ENCODE measurements around the gene SLC34A3.

Gene SLC34A3

DNA sequence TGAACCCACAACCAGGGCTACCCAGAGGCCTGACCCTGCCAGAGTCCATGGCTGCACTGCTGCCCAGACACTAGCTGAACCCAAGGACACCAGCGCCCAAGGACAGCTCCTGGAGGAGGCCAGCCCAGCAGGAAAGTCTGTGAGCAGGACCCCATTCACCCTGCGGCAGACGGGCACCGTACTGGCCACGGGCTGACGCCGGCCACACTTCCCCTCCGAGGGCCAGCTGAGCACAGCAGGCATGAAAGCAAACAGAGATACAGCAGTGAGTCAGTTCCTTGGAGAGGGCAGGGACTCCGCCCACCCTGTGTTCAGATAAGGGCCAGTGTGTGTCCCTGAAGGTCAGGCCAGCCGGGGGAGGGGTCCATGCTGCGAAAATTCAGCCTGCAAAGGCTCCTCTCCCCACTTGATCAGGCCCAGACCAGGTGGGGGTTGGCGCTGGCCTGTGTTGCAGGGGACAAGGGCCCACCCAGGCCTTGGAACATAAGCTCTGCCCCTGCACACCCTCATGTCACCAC, 11.9 kb upstream of the SLC34A3 start:
- TF ChIP-seq, protein P1, sequence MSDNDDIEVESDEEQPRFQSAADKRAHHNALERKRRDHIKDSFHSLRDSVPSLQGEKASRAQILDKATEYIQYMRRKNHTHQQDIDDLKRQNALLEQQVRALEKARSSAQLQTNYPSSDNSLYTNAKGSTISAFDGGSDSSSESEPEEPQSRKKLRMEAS (IDR thresholded peaks at IDR 0.05), result no peak
- no peak for TF ChIP-seq TEAD4 (IDR thresholded peaks at IDR 0.05)
- no peak for TF ChIP-seq NFIC (IDR thresholded peaks at IDR 0.05)
- no peak for TF ChIP-seq EP300 (IDR thresholded peaks at IDR 0.05; ENCODE audit: borderline replicate concordance)
- TF ChIP-seq CEBPB (IDR thresholded peaks at IDR 0.05), result no peak

DNA sequence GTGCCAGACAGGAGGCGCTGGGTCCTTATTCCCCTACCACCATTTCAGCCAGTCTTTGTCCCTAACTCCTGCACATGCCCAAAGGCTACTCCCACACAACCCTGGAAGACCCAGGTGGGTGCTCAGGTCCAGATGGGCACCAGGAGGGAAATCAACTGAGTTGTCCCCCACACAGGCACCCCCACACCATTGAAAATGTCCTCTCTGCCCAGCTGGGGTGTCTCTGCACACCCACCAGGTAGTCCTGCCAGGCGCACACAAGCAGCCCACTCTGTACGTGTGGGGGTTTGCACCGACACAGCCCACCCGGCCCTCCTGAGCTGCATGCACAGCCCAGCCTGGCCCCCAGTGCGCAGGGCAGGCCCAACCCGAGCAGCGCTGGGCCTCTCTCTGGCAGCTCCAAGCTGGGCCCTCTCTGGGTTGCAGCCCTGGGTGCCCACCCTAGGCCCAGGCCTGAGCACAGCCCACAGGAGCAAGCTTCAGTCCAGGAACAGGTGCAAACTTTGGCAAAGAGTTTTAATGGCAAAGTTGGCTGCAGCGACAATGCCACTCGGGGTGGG, 10.9 kb upstream of the SLC34A3 start:
- TF ChIP-seq FOXM1 (IDR thresholded peaks at IDR 0.05; ENCODE audit: borderline replicate concordance, low read depth) (no peak), TCF12 (IDR thresholded peaks at IDR 0.05; ENCODE audit: low read depth) (no peak), ZBTB7A (IDR thresholded peaks at IDR 0.05; ENCODE audit: low read depth) (no peak), YY1 (IDR thresholded peaks at IDR 0.05; ENCODE audit: low read depth) (no peak), EGR1 (IDR thresholded peaks at IDR 0.05) (no peak), CREB1 (IDR thresholded peaks at IDR 0.05; ENCODE audit: low read depth) (no peak), RAD21 (IDR thresholded peaks at IDR 0.05; ENCODE audit: low read depth) (no peak), CEBPB (IDR thresholded peaks at IDR 0.05) (no peak), TEAD4 (IDR thresholded peaks at IDR 0.05) (no peak), EP300 (IDR thresholded peaks at IDR 0.05; ENCODE audit: borderline replicate concordance) (no peak), TAF1 (IDR thresholded peaks at IDR 0.05; ENCODE audit: low read depth) (no peak), NFIC (IDR thresholded peaks at IDR 0.05) (no peak)
- TF ChIP-seq, protein P1 (IDR thresholded peaks at IDR 0.05), result no peak
- TF ChIP-seq, protein P2, sequence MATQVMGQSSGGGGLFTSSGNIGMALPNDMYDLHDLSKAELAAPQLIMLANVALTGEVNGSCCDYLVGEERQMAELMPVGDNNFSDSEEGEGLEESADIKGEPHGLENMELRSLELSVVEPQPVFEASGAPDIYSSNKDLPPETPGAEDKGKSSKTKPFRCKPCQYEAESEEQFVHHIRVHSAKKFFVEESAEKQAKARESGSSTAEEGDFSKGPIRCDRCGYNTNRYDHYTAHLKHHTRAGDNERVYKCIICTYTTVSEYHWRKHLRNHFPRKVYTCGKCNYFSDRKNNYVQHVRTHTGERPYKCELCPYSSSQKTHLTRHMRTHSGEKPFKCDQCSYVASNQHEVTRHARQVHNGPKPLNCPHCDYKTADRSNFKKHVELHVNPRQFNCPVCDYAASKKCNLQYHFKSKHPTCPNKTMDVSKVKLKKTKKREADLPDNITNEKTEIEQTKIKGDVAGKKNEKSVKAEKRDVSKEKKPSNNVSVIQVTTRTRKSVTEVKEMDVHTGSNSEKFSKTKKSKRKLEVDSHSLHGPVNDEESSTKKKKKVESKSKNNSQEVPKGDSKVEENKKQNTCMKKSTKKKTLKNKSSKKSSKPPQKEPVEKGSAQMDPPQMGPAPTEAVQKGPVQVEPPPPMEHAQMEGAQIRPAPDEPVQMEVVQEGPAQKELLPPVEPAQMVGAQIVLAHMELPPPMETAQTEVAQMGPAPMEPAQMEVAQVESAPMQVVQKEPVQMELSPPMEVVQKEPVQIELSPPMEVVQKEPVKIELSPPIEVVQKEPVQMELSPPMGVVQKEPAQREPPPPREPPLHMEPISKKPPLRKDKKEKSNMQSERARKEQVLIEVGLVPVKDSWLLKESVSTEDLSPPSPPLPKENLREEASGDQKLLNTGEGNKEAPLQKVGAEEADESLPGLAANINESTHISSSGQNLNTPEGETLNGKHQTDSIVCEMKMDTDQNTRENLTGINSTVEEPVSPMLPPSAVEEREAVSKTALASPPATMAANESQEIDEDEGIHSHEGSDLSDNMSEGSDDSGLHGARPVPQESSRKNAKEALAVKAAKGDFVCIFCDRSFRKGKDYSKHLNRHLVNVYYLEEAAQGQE (IDR thresholded peaks at IDR 0.05; ENCODE audit: low read depth), result no peak
- TF ChIP-seq, protein P3, sequence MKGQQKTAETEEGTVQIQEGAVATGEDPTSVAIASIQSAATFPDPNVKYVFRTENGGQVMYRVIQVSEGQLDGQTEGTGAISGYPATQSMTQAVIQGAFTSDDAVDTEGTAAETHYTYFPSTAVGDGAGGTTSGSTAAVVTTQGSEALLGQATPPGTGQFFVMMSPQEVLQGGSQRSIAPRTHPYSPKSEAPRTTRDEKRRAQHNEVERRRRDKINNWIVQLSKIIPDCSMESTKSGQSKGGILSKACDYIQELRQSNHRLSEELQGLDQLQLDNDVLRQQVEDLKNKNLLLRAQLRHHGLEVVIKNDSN (IDR thresholded peaks at IDR 0.05), result no peak

DNA sequence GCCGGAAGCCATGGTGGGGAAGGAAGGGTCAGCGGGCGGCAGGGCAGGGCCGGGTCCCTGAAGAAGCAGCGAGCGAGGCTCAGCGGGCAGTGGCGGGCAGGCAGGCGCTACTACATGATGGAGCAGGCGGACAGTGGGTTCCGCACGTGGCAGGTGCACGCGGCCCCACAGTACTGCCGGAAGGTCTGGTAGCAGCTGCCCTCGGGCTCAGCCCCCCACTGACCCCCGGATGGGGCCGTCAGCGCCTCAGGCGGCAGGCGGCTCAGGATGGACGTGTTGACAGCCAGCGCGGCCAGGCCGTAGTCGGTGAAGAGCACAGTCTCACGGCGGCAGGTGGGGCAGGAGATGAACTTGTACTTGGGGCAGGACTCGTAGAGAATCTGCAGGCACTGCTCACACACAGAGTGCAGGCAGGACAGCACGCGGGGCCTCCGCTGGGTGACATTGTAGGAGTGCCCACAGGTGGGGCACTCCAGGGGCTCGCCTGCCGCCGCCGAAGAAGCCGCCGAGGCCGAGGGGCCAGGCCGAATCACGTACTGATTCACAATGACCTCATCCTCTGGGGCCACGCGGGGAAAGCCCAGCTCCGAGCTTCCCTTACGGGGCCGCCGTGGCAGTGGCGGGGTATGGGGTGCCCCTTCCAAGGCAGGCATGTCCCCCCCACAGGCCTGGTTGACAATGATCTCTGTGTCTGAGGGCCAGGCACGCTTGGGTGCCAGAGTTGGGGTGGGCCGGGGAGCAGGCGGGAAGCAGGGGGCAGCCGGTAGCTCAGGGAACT, 10.2 kb upstream of the SLC34A3 start:
- TF ChIP-seq, protein P1 (IDR thresholded peaks at IDR 0.05), result no peak
- no peak for TF ChIP-seq ZBTB7A (IDR thresholded peaks at IDR 0.05; ENCODE audit: low read depth)
- no peak for TF ChIP-seq TCF12 (IDR thresholded peaks at IDR 0.05; ENCODE audit: low read depth)
- TF ChIP-seq CREB1 (IDR thresholded peaks at IDR 0.05; ENCODE audit: low read depth), result no peak
- no peak for TF ChIP-seq YY1 (IDR thresholded peaks at IDR 0.05; ENCODE audit: low read depth)
- no peak for TF ChIP-seq RAD21 (IDR thresholded peaks at IDR 0.05; ENCODE audit: low read depth)
- no peak for TF ChIP-seq CEBPB (IDR thresholded peaks at IDR 0.05)
- TF ChIP-seq FOXM1 (IDR thresholded peaks at IDR 0.05; ENCODE audit: borderline replicate concordance, low read depth), result no peak
- no peak for TF ChIP-seq TAF1 (IDR thresholded peaks at IDR 0.05; ENCODE audit: low read depth)
- TF ChIP-seq TEAD4 (IDR thresholded peaks at IDR 0.05), result no peak
- no peak for TF ChIP-seq NFIC (IDR thresholded peaks at IDR 0.05)
- TF ChIP-seq EGR1 (IDR thresholded peaks at IDR 0.05), result no peak
- TF ChIP-seq, protein P2 (IDR thresholded peaks at IDR 0.05; ENCODE audit: low read depth), result no peak
- no peak for TF ChIP-seq EP300 (IDR thresholded peaks at IDR 0.05; ENCODE audit: borderline replicate concordance)
- TF ChIP-seq, protein P3 (IDR thresholded peaks at IDR 0.05), result no peak

DNA sequence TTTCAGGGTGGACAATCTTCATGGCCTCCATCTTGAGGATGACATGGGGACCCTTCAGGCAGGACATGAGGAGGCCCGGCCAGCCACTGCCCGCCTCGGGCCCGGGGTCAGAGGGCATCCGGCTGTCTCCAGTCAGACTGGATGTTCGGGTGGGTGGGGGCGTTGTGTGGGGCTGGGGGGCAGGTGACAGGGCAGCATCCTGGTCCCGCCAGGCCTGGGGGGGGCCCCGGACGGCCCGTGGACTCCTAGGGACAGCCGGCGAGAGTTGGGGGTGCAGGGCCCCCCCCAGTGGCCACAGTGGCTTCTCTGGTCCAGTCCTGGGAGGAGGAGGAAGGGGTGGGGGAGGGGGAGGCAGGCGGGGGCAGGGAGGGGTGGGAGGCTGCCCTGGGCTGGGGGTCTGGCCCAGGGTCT, 9.6 kb upstream of the SLC34A3 start:
- TF ChIP-seq TCF12 (IDR thresholded peaks at IDR 0.05; ENCODE audit: low read depth) (no peak), YY1 (IDR thresholded peaks at IDR 0.05; ENCODE audit: low read depth) (no peak), RAD21 (IDR thresholded peaks at IDR 0.05; ENCODE audit: low read depth) (no peak)

DNA sequence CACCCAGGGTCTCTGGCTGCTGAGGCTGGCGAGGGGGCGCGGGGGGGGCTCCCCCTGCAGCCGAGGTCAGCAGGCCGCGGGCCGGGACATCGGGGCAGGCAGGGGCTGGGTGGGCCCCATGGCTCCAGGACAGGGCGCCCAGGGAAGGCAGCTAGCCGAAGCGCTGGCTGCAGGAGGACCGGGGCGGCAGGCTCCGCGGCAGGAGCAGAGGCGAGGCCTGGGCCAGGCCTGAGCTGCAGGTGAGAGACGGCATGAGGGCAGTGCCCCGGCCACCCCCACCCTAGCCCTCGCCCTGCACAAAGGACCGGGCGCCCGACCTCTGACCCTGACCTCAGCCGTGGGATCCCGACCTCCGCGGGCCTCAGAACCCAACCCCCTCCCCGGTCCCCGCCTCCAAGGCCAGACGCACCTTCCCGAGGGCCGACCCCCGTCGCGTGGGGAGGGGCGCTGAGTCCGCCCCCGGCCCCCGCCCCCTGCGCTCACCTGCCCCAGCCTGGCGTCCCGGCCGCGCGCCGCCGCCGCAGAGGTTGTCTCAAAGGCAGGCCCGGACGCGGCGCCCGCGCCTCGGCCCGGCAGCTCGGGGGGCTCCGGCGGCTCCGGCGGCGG, 9.1 kb upstream of the SLC34A3 start:
- no peak for TF ChIP-seq FOXM1 (IDR thresholded peaks at IDR 0.05; ENCODE audit: borderline replicate concordance, low read depth)
